H1 (cell line): Measurements from ENCODE around the gene STEAP2. TPM values are rescaled to one million over a fixed set of nuclear protein-coding genes. Genes with fewer than 3 reads are reported as not detected.

Experiments
- BRCA1 ChIP-seq: IDR thresholded peaks from 2 replicates; pipeline ENCODE4 v1.6.1; 2012; ENCODE audit warnings: low read depth, low read length, improper control_type of control experiment
- CEBPB ChIP-seq: IDR thresholded peaks from 2 replicates; pipeline ENCODE4 v1.6.1; 2012; ENCODE audit warnings: low read depth, low read length
- CHD7 ChIP-seq: fragments of 300-600 bp; sonication (generic); IDR thresholded peaks from 2 replicates; pipeline ENCODE4 v1.7.1; 2012; ENCODE audit warnings: low read length, moderate library complexity, mild to moderate bottlenecking, inconsistent platforms; ENCODE audit not compliant: insufficient replicate concordance
- KDM4A ChIP-seq: IDR thresholded peaks from one replicate; pipeline ENCODE4 v1.7.1; 2012; ENCODE audit warnings: low read depth, mild to moderate bottlenecking, moderate library complexity, low read length, inconsistent platforms; ENCODE audit not compliant: severe bottlenecking
- PHF8 ChIP-seq: fragments of 200-600 bp; sonication (generic); conservative IDR thresholded peaks from 2 replicates; pipeline ENCODE4 v1.7.1; 2012; ENCODE audit warnings: low read depth, mild to moderate bottlenecking, inconsistent platforms, low read length, moderate library complexity
- POLR2AphosphoS5 ChIP-seq: IDR thresholded peaks from 2 replicates; pipeline ENCODE4 v1.6.1; 2011; ENCODE audit warnings: low read depth, low read length
- RBBP5 ChIP-seq: IDR thresholded peaks from 2 replicates; pipeline ENCODE4 v1.7.1; 2012; ENCODE audit warnings: low read depth, mild to moderate bottlenecking, inconsistent platforms, low read length, moderate library complexity, borderline replicate concordance
- RFX5 ChIP-seq: IDR thresholded peaks from 2 replicates; pipeline ENCODE4 v1.6.1; 2011; ENCODE audit warnings: low read depth, low read length, improper control_type of control experiment, borderline replicate concordance
- USF2 ChIP-seq: IDR thresholded peaks from 2 replicates; pipeline ENCODE4 v1.6.1; 2011; ENCODE audit warnings: low read length, improper control_type of control experiment
- polyA plus RNA-seq, 7 experiments: library from polyadenylated mRNA; depleted of rRNA in 3 of 7; stranded (reverse) in 5 of 7; unstranded in 2 of 7; fragments of >200 nt in 5 of 7; fragments of 200-250 nt in 2 of 7; gene quantifications; 1 replicate in 5 of 7; 2 replicates in 1 of 7; 4 replicates in 1 of 7; pipeline versions ENCODE4 v1.2.1 to v1.2.3, GENCODE V29; 2011 to 2013; ENCODE audit warnings: missing spikeins in 2 of 7, mixed read lengths in 2 of 7
- total RNA-seq: library from RNA; stranded (reverse); fragmentation: NEBNext Ultra II Directional; extraction: Animal tissue kit (Norgen Biotek cat#: 25700); gene quantifications from 2 replicates; pipeline ENCODE4 v1.2.1, GENCODE V29; 2021

STEAP2 gene
- total and polyA plus RNA-seq, 2 of the 8 experiments (the other 6 are each of a cell fraction or from before 2014, with no cell fraction given): 13.4 to 18.4 TPM

GRCh38 chr7:90211391-90212148 is at the start of gene STEAP2 (continued):
- TF ChIP-seq CHD7 (peak; percentile 17), RFX5 (no peak), POLR2AphosphoS5 (0 out of 2 replicates have a peak, but pooled peaks have one; percentile 56), KDM4A (peak; percentile 91), RBBP5 (peak; percentile 99), BRCA1 (no peak), PHF8 (no peak; the same call in none of the 2 replicates), CEBPB (no peak), USF2 (no peak)
